Measurements from ENCODE around the gene STK25.
A peak's percentile ranks its signal among the peaks of the same experiment; 100 is the strongest.
"Not testable (repeated sequence)": the region's sequence is repeated elsewhere in the genome, so short reads cannot be mapped to it uniquely, and the experiment has no call there.

Gene STK25

DNA sequence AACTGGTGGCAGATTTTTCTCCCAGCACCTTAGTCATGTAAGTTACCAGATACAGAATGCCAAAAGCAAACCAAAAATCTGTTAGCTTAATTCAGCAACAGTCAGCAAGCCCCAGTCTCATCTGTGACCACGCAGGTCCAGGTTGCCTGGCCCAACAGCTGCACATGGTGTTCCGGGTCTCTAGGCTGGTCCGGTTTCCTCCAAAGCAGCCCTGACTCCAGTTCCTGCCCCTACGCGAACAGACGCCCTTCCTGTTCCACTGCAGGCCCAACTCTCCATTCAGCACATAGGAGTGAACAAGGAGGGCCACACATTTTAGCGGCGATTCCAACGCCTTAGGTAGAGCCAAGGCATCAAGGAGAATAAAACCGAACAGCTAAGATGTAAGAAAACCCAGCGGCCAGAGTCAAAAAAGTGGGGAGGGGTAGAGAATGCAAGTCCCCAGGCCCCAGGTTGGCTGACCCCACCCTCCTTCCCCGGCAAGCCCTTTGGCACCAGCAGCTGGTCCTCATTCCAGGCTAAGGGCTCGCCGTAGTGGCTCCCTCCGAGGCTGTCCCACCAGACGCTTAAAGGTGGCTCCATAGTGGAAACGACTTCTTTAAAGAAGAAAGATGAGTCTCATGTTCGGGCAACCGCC, 1.5 kb downstream of the STK25 start:
- H3K27ac ChIP-seq (ENCODE audit: insufficient read depth in 1 of 2, low read depth in 1 of 2, low read length in 2 of 2, poor library complexity in 1 of 2, severe bottlenecking in 2 of 2) = no peak overlapping the region
- WGBS (ENCODE audit: insufficient coverage) = 65% methylated on average over 17 of the region's 19 CpGs
- ChIA-PET CTCF (interaction anchor here (1.5 to 1.9 kb wide), 2 partner anchors 8 to 152 kb away, joined by 3 to 4 read pairs; no protein-coding TSS in a partner anchor), POLR2A (no interaction called here)
- H3K36me3 ChIP-seq (ENCODE audit: control insufficient read depth in 4 of 4, insufficient read depth in 4 of 4, low read length in 3 of 4) = peaks cover 0 to 4% (median 2%) of the 10 kb centered on the region in 4 experiments
- peaks cover 0 to 22% (median 21%) of the 10 kb centered on the region in 4 experiments for H3K4me1 ChIP-seq (ENCODE audit: control extremely low read depth in 1 of 4, control insufficient read depth in 4 of 4, insufficient read depth in 4 of 4, low read length in 3 of 4)
- no peaks in the 10 kb centered on the region for H3K9me3 ChIP-seq (ENCODE audit: control extremely low read depth in 1 of 5, control insufficient read depth in 4 of 5, insufficient read depth in 2 of 5, low read depth in 1 of 5, low read length in 4 of 5)
- no peak for DNase-seq
- H3K27me3 ChIP-seq (replicated peaks in 2 of 5; ENCODE audit: control insufficient read depth in 4 of 5, insufficient read depth in 5 of 5, low read length in 4 of 5) = peaks cover 0 to 2% (median 0%) of the 10 kb centered on the region in 5 experiments
- H3K4me3 ChIP-seq (ENCODE audit: control insufficient read depth in 1 of 7, extremely low read depth in 1 of 7, insufficient read depth in 4 of 7, low read depth in 2 of 7, low read length in 6 of 7) = peak overlapping the region in 6 of 7 experiments; percentile 9 to 86 (median 76)

DNA sequence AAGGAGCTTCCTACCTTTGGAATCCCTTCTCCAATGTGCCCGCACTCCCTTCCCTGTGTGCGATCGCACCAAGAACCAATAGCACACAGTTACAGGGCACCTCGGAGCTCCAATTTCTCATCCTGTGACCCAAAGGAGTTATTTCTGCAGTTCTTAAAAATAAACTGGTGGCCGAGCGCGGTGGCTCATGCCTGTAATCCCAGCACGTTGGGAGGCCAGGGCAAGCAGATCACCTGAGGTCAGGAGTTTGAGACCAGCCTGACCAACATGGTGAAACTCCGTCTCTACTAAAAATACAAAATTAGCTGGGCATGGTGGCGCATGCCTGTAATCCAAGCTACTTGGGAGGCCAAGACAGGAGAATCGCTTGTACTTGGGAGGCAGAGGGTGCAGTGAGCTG, 2.1 kb downstream of the STK25 start:
- H3K4me1 ChIP-seq (ENCODE audit: control extremely low read depth in 1 of 4, control insufficient read depth in 4 of 4, insufficient read depth in 4 of 4, low read length in 3 of 4) = peaks cover 0 to 22% (median 21%) of the 10 kb centered on the region in 4 experiments
- DNase-seq; H3K27me3 ChIP-seq (replicated peaks in 2 of 5; ENCODE audit: control insufficient read depth in 4 of 5, insufficient read depth in 5 of 5, low read length in 4 of 5); H3K9me3 ChIP-seq (ENCODE audit: control extremely low read depth in 1 of 5, control insufficient read depth in 4 of 5, insufficient read depth in 2 of 5, low read depth in 1 of 5, low read length in 4 of 5); H3K27ac ChIP-seq (ENCODE audit: insufficient read depth in 1 of 2, low read depth in 1 of 2, low read length in 2 of 2, poor library complexity in 1 of 2, severe bottlenecking in 2 of 2); H3K36me3 ChIP-seq (ENCODE audit: control insufficient read depth in 4 of 4, insufficient read depth in 4 of 4, low read length in 3 of 4); H3K4me3 ChIP-seq (ENCODE audit: control insufficient read depth in 1 of 7, extremely low read depth in 1 of 7, insufficient read depth in 4 of 7, low read depth in 2 of 7, low read length in 6 of 7); POLR2A ChIA-PET: not testable (repeated sequence)
- 100% methylated on average over 8 of the region's 11 CpGs for WGBS (ENCODE audit: insufficient coverage)
- CTCF ChIA-PET = interaction anchor here (1.5 to 1.9 kb wide), 2 partner anchors 8 to 152 kb away, joined by 3 to 4 read pairs; no protein-coding TSS in a partner anchor

DNA sequence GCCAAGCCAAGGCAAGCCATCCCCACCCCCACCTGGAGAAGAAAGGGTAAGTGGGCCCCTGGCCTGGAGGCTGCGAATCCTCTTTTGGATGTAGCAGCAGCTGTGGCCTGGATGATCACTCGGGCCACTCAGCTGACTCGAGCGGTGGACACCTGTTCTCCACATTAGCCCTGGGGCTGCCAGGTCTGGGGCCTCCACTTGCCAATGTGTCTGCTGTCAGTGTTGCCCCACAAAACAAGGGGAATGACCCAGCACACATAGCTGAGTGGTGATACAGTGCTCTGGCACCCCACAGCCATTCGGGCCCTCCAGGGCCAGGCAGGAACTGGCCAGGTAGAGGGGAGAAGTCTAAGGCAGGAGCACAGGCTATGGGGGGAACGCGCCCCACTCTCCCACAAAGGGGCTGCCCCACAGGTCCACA, 2.6 kb downstream of the STK25 start:
- ChIA-PET CTCF (interaction anchor here (1.5 kb wide), 1 partner anchor 153 kb away, joined by 3 read pairs; no protein-coding TSS in a partner anchor), POLR2A (no interaction called here)
- WGBS (ENCODE audit: insufficient coverage) = 100% methylated on average over 7 of the region's 7 CpGs
- Histone ChIP-seq H3K27me3 (replicated peaks in 2 of 5; ENCODE audit: control insufficient read depth in 4 of 5, insufficient read depth in 5 of 5, low read length in 4 of 5) (peaks cover 0 to 2% (median 0%) of the 10 kb centered on the region in 5 experiments), H3K4me3 (ENCODE audit: control insufficient read depth in 1 of 7, extremely low read depth in 1 of 7, insufficient read depth in 4 of 7, low read depth in 2 of 7, low read length in 6 of 7) (no peak overlapping the region), H3K27ac (ENCODE audit: insufficient read depth in 1 of 2, low read depth in 1 of 2, low read length in 2 of 2, poor library complexity in 1 of 2, severe bottlenecking in 2 of 2) (no peak overlapping the region), H3K4me1 (ENCODE audit: control extremely low read depth in 1 of 4, control insufficient read depth in 4 of 4, insufficient read depth in 4 of 4, low read length in 3 of 4) (peaks cover 0 to 22% (median 21%) of the 10 kb centered on the region in 4 experiments), H3K9me3 (ENCODE audit: control extremely low read depth in 1 of 5, control insufficient read depth in 4 of 5, insufficient read depth in 2 of 5, low read depth in 1 of 5, low read length in 4 of 5) (no peaks in the 10 kb centered on the region), H3K36me3 (ENCODE audit: control insufficient read depth in 4 of 4, insufficient read depth in 4 of 4, low read length in 3 of 4) (peaks cover 2 to 12% (median 9%) of the 10 kb centered on the region in 4 experiments)
- no peak for DNase-seq

DNA sequence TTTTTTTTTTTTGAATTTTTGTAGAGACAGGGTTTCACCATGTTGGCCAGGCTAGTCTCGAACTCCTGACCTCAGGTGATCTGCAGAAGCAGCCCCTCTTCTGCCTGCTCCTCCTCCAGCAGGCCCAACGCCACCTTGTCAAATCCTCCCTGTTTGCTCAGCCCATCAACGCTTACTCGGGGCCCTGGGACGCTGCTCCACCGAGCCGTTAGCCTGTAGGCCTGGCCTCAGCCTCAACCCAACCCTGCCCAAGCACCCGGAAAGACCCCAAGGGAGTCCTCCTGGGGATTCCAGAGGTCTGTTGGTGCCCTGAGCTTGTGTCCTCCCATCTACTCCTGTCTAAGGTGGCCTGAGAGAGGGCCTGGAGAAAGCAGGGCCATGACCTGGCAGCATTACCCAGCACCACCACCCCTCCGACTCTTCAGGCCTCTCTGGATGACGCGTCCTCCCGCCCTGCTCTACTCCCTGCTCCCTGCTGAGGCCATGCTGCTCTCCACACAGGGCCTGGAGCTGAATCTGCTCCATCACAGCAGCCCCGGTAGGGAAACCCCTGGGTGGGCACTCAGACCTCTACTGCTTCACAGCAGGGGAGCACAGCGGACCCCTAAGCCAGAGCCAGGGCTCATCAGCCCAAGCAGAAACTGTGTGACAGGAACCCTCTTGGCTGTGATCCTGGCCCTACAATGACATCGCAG, 3.2 kb downstream of the STK25 start:
- no peak for DNase-seq
- peaks cover 2 to 17% (median 12%) of the 10 kb centered on the region in 4 experiments for H3K36me3 ChIP-seq (ENCODE audit: control insufficient read depth in 4 of 4, insufficient read depth in 4 of 4, low read length in 3 of 4)
- no peak overlapping the region for H3K27ac ChIP-seq (ENCODE audit: insufficient read depth in 1 of 2, low read depth in 1 of 2, low read length in 2 of 2, poor library complexity in 1 of 2, severe bottlenecking in 2 of 2)
- WGBS (ENCODE audit: insufficient coverage) = 90% methylated on average over 14 of the region's 15 CpGs
- no peaks in the 10 kb centered on the region for H3K9me3 ChIP-seq (ENCODE audit: control extremely low read depth in 1 of 5, control insufficient read depth in 4 of 5, insufficient read depth in 2 of 5, low read depth in 1 of 5, low read length in 4 of 5)
- ChIA-PET POLR2A (no interaction called here), CTCF (no interaction called here)
- H3K4me1 ChIP-seq (ENCODE audit: control extremely low read depth in 1 of 4, control insufficient read depth in 4 of 4, insufficient read depth in 4 of 4, low read length in 3 of 4) = peaks cover 0 to 22% (median 21%) of the 10 kb centered on the region in 4 experiments
- peaks cover 0 to 2% (median 0%) of the 10 kb centered on the region in 5 experiments for H3K27me3 ChIP-seq (replicated peaks in 2 of 5; ENCODE audit: control insufficient read depth in 4 of 5, insufficient read depth in 5 of 5, low read length in 4 of 5)
- no peak overlapping the region for H3K4me3 ChIP-seq (ENCODE audit: control insufficient read depth in 1 of 7, extremely low read depth in 1 of 7, insufficient read depth in 4 of 7, low read depth in 2 of 7, low read length in 6 of 7)

DNA sequence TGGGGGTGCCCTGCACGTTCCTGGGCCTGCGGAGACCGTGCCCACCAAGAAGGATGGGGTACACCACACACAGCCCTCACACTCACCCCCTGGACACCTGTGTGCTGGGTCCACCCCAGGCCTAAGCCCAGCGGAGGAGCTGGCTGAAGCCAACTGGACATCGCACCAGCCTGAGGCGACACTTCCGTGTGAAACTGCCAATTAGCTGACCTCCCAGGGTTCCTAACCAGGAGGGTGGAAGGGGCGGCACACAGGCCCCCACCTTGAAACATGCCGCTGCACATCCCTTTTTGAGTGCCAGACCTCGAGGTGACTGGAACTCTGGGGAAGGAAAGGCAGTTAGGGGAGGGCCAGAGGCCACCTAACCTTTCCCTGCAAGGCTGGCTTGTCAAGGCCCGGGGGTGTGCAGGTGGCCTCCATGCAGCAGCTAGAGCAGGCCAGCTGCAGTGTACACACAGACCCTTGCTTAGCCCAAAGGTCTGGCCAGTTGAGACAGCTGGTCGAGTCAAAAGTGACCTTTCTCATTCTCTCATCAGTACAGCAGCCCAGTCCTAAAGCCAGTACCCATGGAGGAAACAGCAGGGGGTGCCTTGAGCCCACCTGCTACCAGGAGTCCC, 4.5 kb downstream of the STK25 start:
- DNase-seq = no peak
- Histone ChIP-seq H3K9me3 (ENCODE audit: control extremely low read depth in 1 of 5, control insufficient read depth in 4 of 5, insufficient read depth in 2 of 5, low read depth in 1 of 5, low read length in 4 of 5) (no peaks in the 10 kb centered on the region), H3K27ac (ENCODE audit: insufficient read depth in 1 of 2, low read depth in 1 of 2, low read length in 2 of 2, poor library complexity in 1 of 2, severe bottlenecking in 2 of 2) (no peak overlapping the region), H3K36me3 (ENCODE audit: control insufficient read depth in 4 of 4, insufficient read depth in 4 of 4, low read length in 3 of 4) (peaks cover 2 to 29% (median 18%) of the 10 kb centered on the region in 4 experiments), H3K4me1 (ENCODE audit: control extremely low read depth in 1 of 4, control insufficient read depth in 4 of 4, insufficient read depth in 4 of 4, low read length in 3 of 4) (peaks cover 0 to 15% (median 14%) of the 10 kb centered on the region in 4 experiments), H3K27me3 (replicated peaks in 2 of 5; ENCODE audit: control insufficient read depth in 4 of 5, insufficient read depth in 5 of 5, low read length in 4 of 5) (peaks cover 0 to 2% (median 0%) of the 10 kb centered on the region in 5 experiments), H3K4me3 (ENCODE audit: control insufficient read depth in 1 of 7, extremely low read depth in 1 of 7, insufficient read depth in 4 of 7, low read depth in 2 of 7, low read length in 6 of 7) (no peak overlapping the region)
- ChIA-PET CTCF (no interaction called here), POLR2A (interaction anchor here (0.6 kb wide), 1 partner anchor 30 kb away, joined by 4 read pairs; no protein-coding TSS in a partner anchor)
- 88% methylated on average over 12 of the region's 12 CpGs for WGBS (ENCODE audit: insufficient coverage)

DNA sequence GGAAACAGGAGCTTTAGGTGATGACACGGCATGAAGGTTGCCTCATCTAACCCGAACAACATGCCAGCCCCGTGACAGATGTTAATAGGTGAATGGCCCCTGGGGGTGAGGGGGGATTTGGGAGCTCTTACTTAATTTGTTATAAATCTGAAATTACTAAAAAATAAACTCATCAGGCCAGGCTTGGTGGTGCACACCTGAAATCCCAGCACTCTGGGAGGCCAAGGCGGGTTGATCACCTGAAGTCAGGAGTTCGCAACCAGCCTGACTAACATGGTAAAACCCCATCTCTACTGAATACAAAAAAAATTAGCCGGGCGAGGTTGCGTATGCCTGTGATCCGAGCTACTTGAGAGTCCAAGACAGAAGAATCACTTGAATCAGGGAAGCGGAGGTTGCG, 6.1 kb downstream of the STK25 start:
- 100% methylated on average over 8 of the region's 11 CpGs for WGBS (ENCODE audit: insufficient coverage)
- Histone ChIP-seq H3K4me3 (ENCODE audit: control insufficient read depth in 1 of 7, extremely low read depth in 1 of 7, insufficient read depth in 4 of 7, low read depth in 2 of 7, low read length in 6 of 7) (no peak overlapping the region), H3K27ac (ENCODE audit: insufficient read depth in 1 of 2, low read depth in 1 of 2, low read length in 2 of 2, poor library complexity in 1 of 2, severe bottlenecking in 2 of 2) (no peak overlapping the region), H3K9me3 (ENCODE audit: control extremely low read depth in 1 of 5, control insufficient read depth in 4 of 5, insufficient read depth in 2 of 5, low read depth in 1 of 5, low read length in 4 of 5) (no peaks in the 10 kb centered on the region), H3K4me1 (ENCODE audit: control extremely low read depth in 1 of 4, control insufficient read depth in 4 of 4, insufficient read depth in 4 of 4, low read length in 3 of 4) (peaks cover 0 to 8% (median 7%) of the 10 kb centered on the region in 4 experiments), H3K27me3 (replicated peaks in 2 of 5; ENCODE audit: control insufficient read depth in 4 of 5, insufficient read depth in 5 of 5, low read length in 4 of 5) (peaks cover 0 to 2% (median 0%) of the 10 kb centered on the region in 5 experiments), H3K36me3 (ENCODE audit: control insufficient read depth in 4 of 4, insufficient read depth in 4 of 4, low read length in 3 of 4) (peaks cover 2 to 40% (median 28%) of the 10 kb centered on the region in 4 experiments)
- CTCF ChIA-PET = no interaction called here
- DNase-seq = no peak
- POLR2A ChIA-PET = no interaction called here
